SK-N-SH (cell line): ENCODE results near the gene GMPPB.

Experiments
- CTCF ChIP-seq: fragments of 200-600 bp; sonication (generic); IDR thresholded peaks from 2 replicates; pipeline ENCODE4 v1.6.1; 2017; ENCODE audit warnings: antibody characterized with exemption, mild to moderate bottlenecking, moderate library complexity
- MXI1 ChIP-seq: IDR thresholded peaks from 2 replicates; pipeline ENCODE4 v1.6.1; 2012; ENCODE audit warnings: mild to moderate bottlenecking, low read depth, low read length, improper control_type of control experiment
- NFIC ChIP-seq: IDR thresholded peaks from 2 replicates; pipeline ENCODE4 v1.4.0; 2012; ENCODE audit warnings: borderline replicate concordance
- REST ChIP-seq: IDR thresholded peaks from 2 replicates; pipeline ENCODE4 v1.6.1; 2012; ENCODE audit warnings: mild to moderate bottlenecking, low read depth, low read length, moderate library complexity
- TAF1 ChIP-seq: IDR thresholded peaks from 2 replicates; pipeline ENCODE4 v1.6.1; 2012; ENCODE audit warnings: low read depth, mild to moderate bottlenecking, low read length, moderate library complexity, borderline replicate concordance
- TEAD4 ChIP-seq: IDR thresholded peaks from 2 replicates; pipeline ENCODE4 v1.4.0; 2012; ENCODE audit warnings: mild to moderate bottlenecking, borderline replicate concordance; ENCODE audit not compliant: insufficient read depth

GRCh38 chr3:49733551-49733950, 9.8 kb upstream of the GMPPB start:
- TF ChIP-seq TEAD4 (no peak), CTCF (no peak), MXI1 (no peak), NFIC (no peak), TAF1 (no peak), REST (no peak)
